RWPE2 (cell line): Measurements from ENCODE around the gene OBP2B.
"Not testable (repeated sequence)": the region's sequence is repeated elsewhere in the genome, so short reads cannot be mapped to it uniquely, and the experiment has no call there.

ENCODE experiments used
- ATAC-seq: fragments of 200-7000 bp; cut with Tn5 transposase; 3 replicates; pipeline ENCODE4 v1.9.1; 2021; ENCODE audit warnings: low read depth
- DNase-seq: peaks from one replicate; pipeline ENCODE4 v3.0.0-alpha.2; 2020; ENCODE audit warnings: low spot score
- H3K27ac ChIP-seq: fragments of 450-650 bp; 2 replicates; pipeline ENCODE4 v1.5.1; 2017; ENCODE audit warnings: mild to moderate bottlenecking; ENCODE audit not compliant: poor library complexity, severe bottlenecking
- H3K27me3 ChIP-seq: fragments of 250-450 bp; sonication (Bioruptor Pico); 2 replicates; pipeline ENCODE4 v1.5.1; 2021; ENCODE audit warnings: mild to moderate bottlenecking, moderate library complexity; ENCODE audit not compliant: insufficient read depth, poor library complexity, severe bottlenecking
- H3K36me3 ChIP-seq: fragments of 250-450 bp; sonication (Bioruptor Pico); 2 replicates; pipeline ENCODE4 v1.5.1; 2020; ENCODE audit warnings: low read depth, mild to moderate bottlenecking, moderate library complexity
- H3K4me1 ChIP-seq: fragments of 250-450 bp; sonication (Bioruptor Pico); 2 replicates; pipeline ENCODE4 v1.5.1; 2021; ENCODE audit warnings: mild to moderate bottlenecking, moderate library complexity; ENCODE audit not compliant: insufficient read depth, poor library complexity, severe bottlenecking
- H3K4me3 ChIP-seq: fragments of 250-450 bp; sonication (Bioruptor Pico); 2 replicates; pipeline ENCODE4 v1.5.1; 2021; ENCODE audit warnings: mild to moderate bottlenecking, moderate library complexity; ENCODE audit not compliant: severe bottlenecking
- H3K9me3 ChIP-seq: fragments of 250-450 bp; sonication (Bioruptor Pico); 2 replicates; pipeline ENCODE4 v1.5.1; 2021; ENCODE audit warnings: mild to moderate bottlenecking, moderate library complexity; ENCODE audit not compliant: severe bottlenecking
- CTCF ChIP-seq: fragments of 450-650 bp; IDR thresholded peaks from one replicate; pipeline ENCODE4 v1.5.1; 2017; ENCODE audit warnings: mild to moderate bottlenecking, moderate library complexity; ENCODE audit not compliant: poor library complexity, severe bottlenecking

The OBP2B gene

GRCh38 chr9:133234577-133235322 lies 25.7 kb upstream of the OBP2B start:
- H3K4me1 ChIP-seq, result no peaks in the 10 kb centered on the region
- no peak for TF ChIP-seq CTCF
- no peaks in the 10 kb centered on the region for H3K36me3 ChIP-seq
- no peak overlapping the region for H3K27ac ChIP-seq
- no peak overlapping the region for H3K4me3 ChIP-seq
- ATAC-seq, result no peak
- H3K9me3 ChIP-seq, result no peaks in the 10 kb centered on the region
- H3K27me3 ChIP-seq, result no peaks in the 10 kb centered on the region
- no peak for DNase-seq

- Histone ChIP-seq H3K36me3 (no peaks in the 10 kb centered on the region), H3K9me3 (no peaks in the 10 kb centered on the region), H3K27ac (no peak overlapping the region), H3K27me3 (no peaks in the 10 kb centered on the region), H3K4me3 (no peak overlapping the region), H3K4me1 (no peaks in the 10 kb centered on the region)
- TF ChIP-seq CTCF, result no peak
- ATAC-seq, result no peak
- DNase-seq, result no peak
Observed at GRCh38 chr9:133233681-133234432, 24.8 kb upstream of the OBP2B start.

GRCh38 chr9:133231934-133232568 lies 23.0 kb upstream of the OBP2B start:
- H3K27ac ChIP-seq, ATAC-seq, H3K9me3 ChIP-seq, H3K4me1 ChIP-seq, H3K36me3 ChIP-seq, DNase-seq, H3K4me3 ChIP-seq, H3K27me3 ChIP-seq: not testable (repeated sequence)

GRCh38 chr9:133230514-133230913 lies 21.5 kb upstream of the OBP2B start:
- H3K9me3 ChIP-seq, H3K27ac ChIP-seq, H3K27me3 ChIP-seq, H3K4me3 ChIP-seq, H3K36me3 ChIP-seq, DNase-seq, H3K4me1 ChIP-seq, ATAC-seq: not testable (repeated sequence)

- no peak for ATAC-seq
- H3K27me3 ChIP-seq, result no peaks in the 10 kb centered on the region
- DNase-seq, result no peak
- no peak overlapping the region for H3K4me3 ChIP-seq
- no peak for TF ChIP-seq CTCF
- no peaks in the 10 kb centered on the region for H3K36me3 ChIP-seq
- no peak overlapping the region for H3K27ac ChIP-seq
- H3K4me1 ChIP-seq, result no peaks in the 10 kb centered on the region
- H3K9me3 ChIP-seq, result no peaks in the 10 kb centered on the region
Observed at GRCh38 chr9:133230093-133230492, 21.0 kb upstream of the OBP2B start.

- not testable (repeated sequence) for H3K4me3 ChIP-seq, H3K9me3 ChIP-seq, H3K36me3 ChIP-seq, H3K27me3 ChIP-seq, DNase-seq, ATAC-seq, H3K27ac ChIP-seq, H3K4me1 ChIP-seq
Observed at GRCh38 chr9:133228474-133229193, 19.6 kb upstream of the OBP2B start.

GRCh38 chr9:133227996-133228395 lies 18.9 kb upstream of the OBP2B start:
- H3K4me3 ChIP-seq, DNase-seq, H3K4me1 ChIP-seq, H3K9me3 ChIP-seq, ATAC-seq, H3K27me3 ChIP-seq, H3K36me3 ChIP-seq, H3K27ac ChIP-seq: not testable (repeated sequence)
